Endothelial cell (in vitro differentiated cells): ENCODE results near the gene F7. TPM values are rescaled to one million over a fixed set of nuclear protein-coding genes. Genes with fewer than 3 reads are reported as not detected.

Experiments
- DNase-seq: peaks from one replicate; pipeline ENCODE4 v3.0.0; 2021; ENCODE audit warnings: low spot score
- H3K27ac Mint-ChIP-seq: one replicate; pipeline ENCODE4 v1.8.0; 2021; ENCODE audit warnings: mixed read lengths, inconsistent platforms; ENCODE audit not compliant: unreplicated experiment
- H3K27me3 Mint-ChIP-seq: one replicate; pipeline ENCODE4 v1.8.0; 2021; ENCODE audit warnings: mild to moderate bottlenecking, moderate library complexity, mixed read lengths, inconsistent platforms; ENCODE audit not compliant: unreplicated experiment
- H3K36me3 Mint-ChIP-seq: one replicate; pipeline ENCODE4 v1.8.0; 2021; ENCODE audit warnings: mild to moderate bottlenecking, low read depth, mixed read lengths, inconsistent platforms; ENCODE audit not compliant: unreplicated experiment
- H3K4me1 Mint-ChIP-seq: one replicate; pipeline ENCODE4 v1.8.0; 2021; ENCODE audit warnings: mild to moderate bottlenecking, mixed read lengths, inconsistent platforms; ENCODE audit not compliant: unreplicated experiment
- H3K4me3 Mint-ChIP-seq: one replicate; pipeline ENCODE4 v1.8.0; 2021; ENCODE audit warnings: mild to moderate bottlenecking, mixed read lengths, inconsistent platforms; ENCODE audit not compliant: unreplicated experiment
- H3K9me3 Mint-ChIP-seq: one replicate; pipeline ENCODE4 v1.8.0; 2021; ENCODE audit warnings: mixed read lengths, inconsistent platforms; ENCODE audit not compliant: unreplicated experiment
- CTCF ChIP-seq: fragments of 200-600 bp; sonication (generic); IDR thresholded peaks from one replicate; pipeline ENCODE4 v1.5.0; 2021; ENCODE audit warnings: antibody characterized with exemption; ENCODE audit not compliant: unreplicated experiment
- total RNA-seq: library from RNA; stranded (reverse); fragmentation: NEBNext Ultra II Directional; extraction: Animal tissue kit (Norgen Biotek cat#: 25700); gene quantifications from one replicate; pipeline ENCODE4 v1.2.1, GENCODE V29; 2021; ENCODE audit not compliant: unreplicated experiment

The F7 gene
- total RNA-seq, 1 donor from 2014 or later: not detected

- TF ChIP-seq CTCF: no peak
- no peak overlapping the region for H3K27ac Mint-ChIP-seq
- no peak overlapping the region for H3K4me3 Mint-ChIP-seq
- H3K9me3 Mint-ChIP-seq: no peaks in the 10 kb centered on the region
- no peaks in the 10 kb centered on the region for H3K4me1 Mint-ChIP-seq
- peaks cover 3% of the 10 kb centered on the region for H3K36me3 Mint-ChIP-seq
- peaks cover 16% of the 10 kb centered on the region for H3K27me3 Mint-ChIP-seq
- DNase-seq: no peak
Observed at GRCh38 chr13:113117335-113117872, 11.8 kb downstream of the F7 start.

- Mint-ChIP-seq H3K27me3 (peaks cover 16% of the 10 kb centered on the region), H3K36me3 (peaks cover 4% of the 10 kb centered on the region), H3K27ac (no peak overlapping the region), H3K9me3 (no peaks in the 10 kb centered on the region), H3K4me3 (no peak overlapping the region), H3K4me1 (no peaks in the 10 kb centered on the region)
- DNase-seq: no peak
- no peak for TF ChIP-seq CTCF
Observed at GRCh38 chr13:113117911-113118260, 12.3 kb downstream of the F7 start.

GRCh38 chr13:113118261-113119021, 12.8 kb downstream of the F7 start:
- Mint-ChIP-seq H3K4me3 (no peak overlapping the region), H3K4me1 (no peaks in the 10 kb centered on the region), H3K36me3 (peaks cover 4% of the 10 kb centered on the region), H3K27me3 (peaks cover 16% of the 10 kb centered on the region), H3K9me3 (no peaks in the 10 kb centered on the region), H3K27ac (no peak overlapping the region)
- TF ChIP-seq CTCF: no peak
- DNase-seq: no peak

GRCh38 chr13:113119166-113119821, 13.7 kb downstream of the F7 start:
- TF ChIP-seq CTCF: no peak
- Mint-ChIP-seq H3K36me3 (peaks cover 4% of the 10 kb centered on the region), H3K9me3 (no peaks in the 10 kb centered on the region), H3K27me3 (peaks cover 15% of the 10 kb centered on the region), H3K4me3 (no peak overlapping the region), H3K4me1 (no peaks in the 10 kb centered on the region), H3K27ac (no peak overlapping the region)
- DNase-seq: no peak

GRCh38 chr13:113119822-113120189, 14.2 kb downstream of the F7 start:
- H3K4me1 Mint-ChIP-seq: no peaks in the 10 kb centered on the region
- peaks cover 4% of the 10 kb centered on the region for H3K36me3 Mint-ChIP-seq
- peaks cover 15% of the 10 kb centered on the region for H3K27me3 Mint-ChIP-seq
- DNase-seq: no peak
- H3K4me3 Mint-ChIP-seq: no peak overlapping the region
- no peaks in the 10 kb centered on the region for H3K9me3 Mint-ChIP-seq
- TF ChIP-seq CTCF: no peak
- no peak overlapping the region for H3K27ac Mint-ChIP-seq
